Measurements from ENCODE around the gene C17orf113.

The C17orf113 gene

GRCh38 chr17:42072323-42073187 is 22.2 kb upstream of the C17orf113 start:
- no peak for DNase-seq

GRCh38 chr17:42071810-42072209 is 21.4 kb upstream of the C17orf113 start:
- no peak for DNase-seq

- no peak for DNase-seq
Observed at GRCh38 chr17:42068979-42069378, 18.6 kb upstream of the C17orf113 start.

- DNase-seq, result peak; percentile 76
Observed at GRCh38 chr17:42067371-42068091, 17.1 kb upstream of the C17orf113 start.

DNA sequence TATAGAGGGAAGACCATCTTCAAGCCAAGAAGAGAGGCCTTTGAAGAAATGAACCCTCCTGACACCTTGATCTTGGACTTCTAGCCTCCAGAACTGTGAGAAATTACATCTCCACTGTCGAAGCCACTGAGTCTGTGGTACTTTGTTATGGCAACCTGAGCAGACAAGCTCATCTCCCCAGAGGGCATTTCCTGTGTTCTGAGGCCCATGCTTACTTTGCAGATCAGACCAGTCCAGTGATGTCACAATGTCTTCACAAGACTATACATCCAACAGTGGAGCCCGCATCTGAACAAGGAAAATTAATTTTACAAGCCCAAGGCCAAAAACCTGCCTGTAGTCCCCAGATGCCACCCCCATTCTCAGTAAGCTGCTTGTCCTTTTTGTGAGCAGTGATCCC is 14.8 kb upstream of the C17orf113 start:
- no peak for DNase-seq

DNA sequence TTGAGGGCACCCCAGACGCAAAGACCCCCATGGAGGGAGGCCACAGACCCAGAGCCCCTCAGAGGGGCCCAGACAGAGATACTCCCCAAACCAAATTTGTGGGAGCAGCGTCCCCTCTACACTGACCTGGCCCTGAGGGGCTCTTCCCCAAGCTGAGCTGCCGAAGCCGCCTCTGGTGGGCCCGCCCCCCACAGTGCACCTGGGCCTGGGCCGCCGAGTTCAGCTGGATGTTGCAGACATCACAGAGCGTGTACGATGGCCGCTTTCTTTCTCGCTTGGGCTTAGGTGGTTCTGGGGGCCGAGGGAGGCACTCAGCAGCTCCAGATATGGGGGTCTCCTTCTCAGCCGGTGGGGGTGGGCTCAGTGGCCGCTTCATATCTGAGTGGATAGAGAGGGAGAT is 12.3 kb upstream of the C17orf113 start:
- DNase-seq, result no peak

- no peak for DNase-seq
Observed at GRCh38 chr17:42061646-42062487, 11.5 kb upstream of the C17orf113 start.

DNA sequence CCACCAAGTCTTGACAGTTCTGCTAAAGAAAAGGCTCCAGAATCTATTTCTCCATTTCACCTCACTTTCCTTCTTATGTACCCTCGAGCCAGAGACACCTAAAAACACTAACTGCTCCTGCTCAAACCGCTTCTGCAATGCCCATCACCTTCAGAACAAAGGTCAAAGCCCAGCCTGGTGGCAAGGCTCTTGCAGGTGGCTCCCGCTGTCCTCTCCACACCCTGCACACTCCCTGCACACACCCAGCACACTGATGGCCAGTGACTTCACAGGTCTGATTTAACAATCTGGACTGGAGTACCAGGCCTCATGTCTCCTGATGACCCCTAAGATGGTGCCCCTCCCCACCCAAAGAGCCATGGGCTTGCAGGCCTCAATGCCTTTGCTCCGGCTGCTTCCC is 9.8 kb upstream of the C17orf113 start:
- DNase-seq, result no peak

GRCh38 chr17:42059815-42060214 is 9.4 kb upstream of the C17orf113 start:
- no peak for DNase-seq

- DNase-seq, result no peak
Observed at GRCh38 chr17:42058063-42058462, 7.7 kb upstream of the C17orf113 start.

- DNase-seq, result no peak
Observed at GRCh38 chr17:42056635-42057034, 6.2 kb upstream of the C17orf113 start.

DNA sequence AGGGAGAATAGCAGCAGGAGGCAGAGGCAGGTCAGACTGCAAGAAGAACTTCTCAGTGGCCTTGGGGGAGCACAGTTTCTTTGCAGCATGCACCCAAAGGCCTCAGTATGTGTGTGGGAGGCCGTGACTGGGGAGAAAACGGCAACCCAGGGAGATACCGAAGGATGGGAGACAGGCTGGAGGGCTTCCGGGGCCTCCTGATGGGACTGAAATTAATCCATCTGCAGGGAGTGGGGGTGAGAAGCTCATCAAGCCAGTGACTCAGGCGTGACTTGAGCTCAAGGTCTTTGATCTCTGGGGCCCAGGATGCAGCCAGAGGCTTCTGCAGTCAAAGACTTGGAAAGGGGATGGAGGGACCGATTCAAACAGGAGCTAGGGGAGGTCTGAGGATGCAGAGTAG is 5.1 kb upstream of the C17orf113 start:
- DNase-seq, result no peak

GRCh38 chr17:42055027-42055426 is 4.6 kb upstream of the C17orf113 start:
- DNase-seq, result no peak

GRCh38 chr17:42053731-42054500 is 3.5 kb upstream of the C17orf113 start:
- no peak for DNase-seq

GRCh38 chr17:42052346-42052877 is 2.0 kb upstream of the C17orf113 start:
- DNase-seq, result no peak

- DNase-seq, result no peak
Observed at GRCh38 chr17:42051645-42052044, 1.2 kb upstream of the C17orf113 start.

GRCh38 chr17:42051013-42051400 is 606 bp upstream of the C17orf113 start:
- DNase-seq, result no peak

DNA sequence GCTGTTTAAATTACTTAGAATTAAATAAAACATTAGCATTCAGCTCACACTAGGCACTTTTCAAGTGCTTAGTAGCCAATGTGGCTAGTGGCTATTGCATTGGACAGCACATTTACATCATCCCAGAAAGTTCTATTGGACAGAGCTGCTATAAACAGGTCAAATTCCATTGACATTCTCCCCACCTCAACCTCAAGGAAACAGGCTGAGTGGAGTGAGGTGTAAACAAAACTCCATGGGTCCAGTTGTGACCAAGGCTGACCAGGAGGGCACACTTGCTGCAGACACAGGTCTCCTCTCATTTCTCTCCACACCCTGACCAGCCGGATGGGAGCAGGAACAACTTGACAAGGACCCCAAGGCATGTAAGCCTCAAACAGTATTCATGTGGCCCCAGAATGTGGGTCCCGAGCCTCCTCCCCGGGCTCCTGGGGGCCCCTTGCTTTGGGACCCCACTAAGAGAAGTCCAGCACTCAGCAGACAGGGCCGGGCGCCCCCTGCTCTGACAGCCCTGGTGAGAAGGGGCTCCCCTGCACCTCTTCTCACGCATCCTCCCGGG is 488 bp downstream of the C17orf113 start:
- peak; percentile 63 for DNase-seq

- no peak for DNase-seq
Observed at GRCh38 chr17:42047343-42047742, 3.1 kb downstream of the C17orf113 start.

DNA sequence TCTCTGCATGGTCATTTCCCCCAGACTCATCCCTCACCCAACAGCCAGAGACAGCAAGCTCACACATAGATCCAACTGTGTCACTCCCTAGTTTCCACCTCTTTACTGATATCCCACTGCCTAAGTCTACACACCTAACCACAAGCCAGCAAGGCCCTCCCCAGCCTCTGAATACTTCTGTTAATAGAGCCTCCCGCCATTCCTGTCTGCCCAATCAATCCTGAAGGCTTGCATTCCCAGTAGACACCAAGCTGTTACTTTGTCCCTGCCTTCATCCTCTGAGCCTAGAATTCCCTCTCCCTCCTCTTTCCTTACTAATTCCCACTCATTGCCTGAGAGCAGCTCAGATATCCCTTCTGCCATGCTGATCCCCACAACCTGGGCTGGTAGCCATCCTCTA is 4.7 kb downstream of the C17orf113 start:
- DNase-seq, result no peak

- DNase-seq, result no peak
Observed at GRCh38 chr17:42042598-42043319, 7.6 kb downstream of the C17orf113 start.
